ENCODE results near the gene OPALIN.

OPALIN gene

DNA sequence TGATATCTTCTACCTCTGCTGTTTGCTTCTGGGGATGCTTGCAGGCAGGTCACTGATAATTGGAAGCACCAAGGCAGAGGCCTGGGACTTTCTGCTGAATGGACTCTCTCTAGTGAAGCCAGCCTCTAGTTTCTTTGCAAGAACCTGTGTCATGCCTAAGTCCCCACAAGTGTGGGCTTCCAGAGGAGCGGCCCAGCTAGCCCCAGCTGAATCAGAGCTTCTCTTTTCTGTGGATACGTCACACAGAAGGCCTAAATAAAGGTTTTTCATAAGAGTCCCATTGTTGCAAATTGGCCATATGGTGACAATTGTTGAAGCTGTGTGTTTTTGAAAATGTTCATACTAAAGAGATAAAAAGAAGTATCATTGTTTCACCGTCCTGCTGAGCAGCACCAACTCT lies 6.8 kb upstream of the OPALIN start:
- H3K27ac ChIP-seq, result no peak overlapping the region
- TF ChIP-seq, protein P1, sequence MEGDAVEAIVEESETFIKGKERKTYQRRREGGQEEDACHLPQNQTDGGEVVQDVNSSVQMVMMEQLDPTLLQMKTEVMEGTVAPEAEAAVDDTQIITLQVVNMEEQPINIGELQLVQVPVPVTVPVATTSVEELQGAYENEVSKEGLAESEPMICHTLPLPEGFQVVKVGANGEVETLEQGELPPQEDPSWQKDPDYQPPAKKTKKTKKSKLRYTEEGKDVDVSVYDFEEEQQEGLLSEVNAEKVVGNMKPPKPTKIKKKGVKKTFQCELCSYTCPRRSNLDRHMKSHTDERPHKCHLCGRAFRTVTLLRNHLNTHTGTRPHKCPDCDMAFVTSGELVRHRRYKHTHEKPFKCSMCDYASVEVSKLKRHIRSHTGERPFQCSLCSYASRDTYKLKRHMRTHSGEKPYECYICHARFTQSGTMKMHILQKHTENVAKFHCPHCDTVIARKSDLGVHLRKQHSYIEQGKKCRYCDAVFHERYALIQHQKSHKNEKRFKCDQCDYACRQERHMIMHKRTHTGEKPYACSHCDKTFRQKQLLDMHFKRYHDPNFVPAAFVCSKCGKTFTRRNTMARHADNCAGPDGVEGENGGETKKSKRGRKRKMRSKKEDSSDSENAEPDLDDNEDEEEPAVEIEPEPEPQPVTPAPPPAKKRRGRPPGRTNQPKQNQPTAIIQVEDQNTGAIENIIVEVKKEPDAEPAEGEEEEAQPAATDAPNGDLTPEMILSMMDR (conservative IDR thresholded peaks at IDR 0.05), result no peak

DNA sequence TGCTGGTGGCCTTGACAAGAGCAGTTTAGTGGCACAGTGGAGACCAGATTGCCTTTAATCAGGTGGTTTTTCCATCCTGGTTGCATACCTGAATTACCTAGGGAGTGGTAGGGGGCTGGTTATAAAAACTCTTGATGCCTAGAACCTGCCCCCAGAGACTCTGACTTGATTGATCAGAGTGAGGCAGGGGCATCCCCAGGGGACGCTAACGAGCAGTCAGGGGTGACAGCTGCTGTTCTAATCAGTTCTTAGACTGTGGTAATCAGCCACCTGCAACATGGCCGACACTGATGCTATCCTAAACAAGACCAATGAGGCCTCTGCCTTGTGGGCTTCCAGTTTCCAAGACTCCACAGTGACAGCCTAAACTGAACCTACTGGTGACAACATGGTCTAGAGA lies 2.0 kb upstream of the OPALIN start:
- TF ChIP-seq, protein P1 (conservative IDR thresholded peaks at IDR 0.05), result no peak
- H3K27ac ChIP-seq, result no peak overlapping the region

DNA sequence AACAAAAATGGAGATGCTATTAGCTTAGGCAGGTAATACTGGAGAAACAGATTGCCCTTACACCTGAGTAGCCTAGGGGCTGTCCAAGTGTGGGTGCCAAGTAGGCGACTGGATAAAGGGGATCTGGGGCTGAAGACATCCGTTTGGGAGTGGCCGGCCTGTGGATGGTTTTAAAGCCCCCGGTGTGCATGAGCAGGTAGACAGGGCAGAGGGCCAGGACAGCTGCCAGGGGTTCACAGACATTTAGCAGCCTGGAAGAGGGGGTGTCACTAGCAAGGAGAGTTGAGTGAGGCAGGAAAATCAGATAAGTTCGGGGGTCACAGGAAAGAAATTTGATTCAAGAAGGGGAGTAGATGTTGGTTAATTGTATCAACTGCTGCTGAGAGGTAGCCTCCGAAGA lies 1.5 kb upstream of the OPALIN start:
- TF ChIP-seq, protein P1 (conservative IDR thresholded peaks at IDR 0.05), result no peak
- no peak overlapping the region for H3K27ac ChIP-seq

DNA sequence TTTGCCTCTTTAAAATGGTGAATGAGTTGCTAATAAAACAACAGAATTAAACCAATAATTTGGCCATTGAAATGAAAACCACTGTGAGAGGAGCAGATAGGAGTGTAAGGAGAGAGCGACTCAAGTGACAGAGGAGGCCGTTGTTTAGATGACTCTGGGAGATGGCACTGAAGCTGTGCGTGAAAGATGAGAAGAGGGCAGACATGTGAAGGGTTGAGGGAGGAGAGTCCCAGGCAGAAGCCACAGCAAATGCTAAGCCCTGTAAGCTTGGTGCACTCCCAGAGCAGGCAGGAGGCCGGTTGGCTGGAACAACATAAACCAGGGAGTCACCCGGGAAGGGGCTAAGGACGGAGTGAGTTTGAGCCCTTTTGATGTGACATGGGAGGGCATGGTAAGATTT lies 814 bp upstream of the OPALIN start:
- no peak overlapping the region for H3K27ac ChIP-seq
- TF ChIP-seq, protein P1 (conservative IDR thresholded peaks at IDR 0.05), result no peak

DNA sequence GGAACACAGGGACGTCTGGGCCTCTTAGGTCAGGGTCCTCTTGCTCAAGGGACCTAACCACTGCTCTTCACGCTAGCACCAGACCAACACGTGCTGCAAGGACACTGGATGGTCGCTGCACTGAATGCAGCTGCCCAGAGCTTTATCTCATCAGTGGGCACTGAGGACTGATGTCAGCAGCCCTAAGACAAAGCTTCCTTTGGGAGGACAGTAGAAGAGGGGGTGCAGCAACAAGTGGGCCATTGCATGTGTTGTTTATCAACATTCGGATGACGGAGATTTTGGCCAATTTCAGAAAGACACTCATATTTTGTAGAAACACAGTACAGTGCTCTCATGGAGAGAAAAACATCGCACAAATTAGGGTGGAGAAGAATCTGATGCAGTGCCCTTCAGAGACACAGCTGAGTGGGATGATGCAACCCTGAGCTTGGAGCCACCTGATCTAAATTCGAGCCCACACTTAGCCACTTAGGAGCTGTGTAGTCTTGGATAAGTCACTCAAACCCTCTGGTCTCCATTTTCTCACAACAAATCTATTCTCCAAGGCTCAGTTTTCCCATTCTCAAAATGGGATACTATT lies 1.7 kb downstream of the OPALIN start:
- no peak overlapping the region for H3K27ac ChIP-seq
- TF ChIP-seq, protein P1 (conservative IDR thresholded peaks at IDR 0.05), result no peak

DNA sequence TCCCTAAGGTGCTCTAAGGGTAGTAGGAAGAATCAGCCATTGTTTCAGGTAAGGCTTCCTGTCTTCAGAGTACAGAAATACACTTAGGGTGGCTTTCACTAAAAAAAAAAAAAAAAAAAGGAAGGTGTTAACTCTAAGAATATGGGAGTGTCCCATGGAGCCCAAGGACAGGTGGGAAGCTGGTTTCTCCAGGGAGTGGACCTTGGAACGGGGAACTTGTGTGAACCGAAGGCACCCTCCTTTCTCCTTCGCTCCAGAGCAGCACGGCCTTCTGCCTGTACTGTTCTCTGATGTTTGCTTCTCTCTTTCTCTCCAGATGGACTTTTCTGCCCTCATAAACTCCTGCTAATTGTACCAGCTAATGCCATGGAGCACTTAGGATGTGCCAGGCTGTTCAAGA lies 6.2 kb downstream of the OPALIN start:
- no peak overlapping the region for H3K27ac ChIP-seq
- TF ChIP-seq, protein P1 (conservative IDR thresholded peaks at IDR 0.05), result no peak

DNA sequence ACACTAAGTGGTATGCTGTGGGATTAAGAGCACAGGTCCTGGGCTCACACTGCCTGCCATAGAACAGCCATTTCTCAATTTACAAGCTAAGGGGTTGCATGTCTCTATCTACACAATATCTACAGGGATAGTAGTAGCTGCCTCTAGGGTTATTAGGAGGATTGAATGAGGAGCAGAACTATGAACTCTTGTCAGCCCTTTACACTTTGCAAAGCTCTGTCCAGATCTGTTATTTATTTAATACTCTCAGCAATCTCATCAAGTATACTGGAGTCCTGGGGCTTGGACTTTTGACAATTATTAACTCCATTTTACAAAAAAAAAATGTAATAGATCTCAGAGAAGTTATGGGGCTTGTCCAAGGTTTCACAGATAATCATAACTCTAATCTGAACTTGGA lies 6.8 kb downstream of the OPALIN start:
- TF ChIP-seq, protein P1 (conservative IDR thresholded peaks at IDR 0.05), result no peak
- H3K27ac ChIP-seq, result no peak overlapping the region

Data from VCaP (cell line).